K562 (cell line): ENCODE data around the gene ERCC1. TPM values are rescaled to one million over a fixed set of nuclear protein-coding genes. Genes with fewer than 3 reads are reported as not detected.

Experiments
- CHD2 ChIP-seq: IDR thresholded peaks from 2 replicates; pipeline ENCODE4 v1.6.1; 2011; ENCODE audit warnings: low read depth, low read length
- E2F6 ChIP-seq, 2 experiments: IDR thresholded peaks; 2 replicates each; pipeline ENCODE4 v1.6.1; 2011; ENCODE audit warnings: borderline replicate concordance in 1 of 2, control low read depth in 1 of 2, low read depth in 1 of 2, low read length in 1 of 2, mild to moderate bottlenecking in 1 of 2, mixed read lengths in 1 of 2, moderate library complexity in 1 of 2; ENCODE audit not compliant: insufficient read depth in 1 of 2, insufficient read length in 1 of 2, poor library complexity in 1 of 2, severe bottlenecking in 1 of 2; ENCODE audit errors: extremely low read depth in 1 of 2
- GATAD2B ChIP-seq: fragments of 450-650 bp; IDR thresholded peaks from 2 replicates; pipeline ENCODE4 v1.6.1; 2017; ENCODE audit warnings: mild to moderate bottlenecking, borderline replicate concordance
- MNT ChIP-seq, 2 experiments: fragments of 450-650 bp; conservative IDR thresholded peaks; 2 replicates each; pipeline ENCODE4 v1.6.1; 2017; ENCODE audit warnings: mild to moderate bottlenecking in 2 of 2, moderate library complexity in 2 of 2
- SIN3A ChIP-seq, 2 experiments: fragments of 150-350 bp in 1 of 2; IDR thresholded peaks; 2 replicates each; pipeline ENCODE4 v1.6.1; 2011 to 2016; ENCODE audit warnings: borderline replicate concordance in 2 of 2, low read depth in 2 of 2, low read length in 2 of 2, mild to moderate bottlenecking in 2 of 2, moderate library complexity in 2 of 2; ENCODE audit not compliant: control insufficient read depth in 1 of 2
- SMAD4 ChIP-seq: fragments of 250-450 bp; sonication (Bioruptor Pico); conservative IDR thresholded peaks from 2 replicates; pipeline ENCODE4 v1.8.0; 2021; ENCODE audit warnings: inconsistent platforms, mild to moderate bottlenecking, moderate library complexity
- SNRNP70 ChIP-seq: fragments of 200-400 bp; formaldehyde crosslinking; optimal IDR thresholded peaks from 2 replicates; pipeline ENCODE3; 2017; ENCODE audit warnings: low read depth, low read length
- TOE1 ChIP-seq, 2 experiments: fragments of 450-650 bp in 1 of 2; sonication (generic) in 1 of 2; formaldehyde crosslinking in 1 of 2; IDR thresholded peaks; 2 replicates each; pipeline versions ENCODE4 v1.7.1 to v1.8.0; 2016 to 2022; ENCODE audit warnings: borderline replicate concordance in 2 of 2, mild to moderate bottlenecking in 2 of 2, antibody characterized with exemption in 1 of 2, inconsistent platforms in 1 of 2, low read depth in 1 of 2, missing genetic modification reagents in 1 of 2, moderate library complexity in 1 of 2
- ZC3H8 ChIP-seq: fragments of 450-650 bp; IDR thresholded peaks from 2 replicates; pipeline ENCODE4 v1.6.1; 2017
- ZNF518B ChIP-seq: fragments of 250-450 bp; sonication (Bioruptor Pico); IDR thresholded peaks from 2 replicates; pipeline ENCODE4 v1.5.0; 2021; ENCODE audit warnings: mild to moderate bottlenecking, moderate library complexity
- polyA plus RNA-seq, 8 experiments: library from polyadenylated mRNA; depleted of rRNA in 4 of 8; stranded (reverse) in 5 of 8; unstranded in 3 of 8; fragments of >200 nt; fragmentation: Nextera tagmentation in 2 of 8; fragmentation: Illumina TruSeq in 1 of 8; extraction: Ambion mirVana in 2 of 8; extraction: Trizol in 1 of 8; gene quantifications; 2 replicates each; pipeline versions ENCODE4 v1.2.1 to v1.2.3, GENCODE V29; 2011 to 2014; ENCODE audit warnings: inconsistent platforms in 1 of 8, missing spikeins in 1 of 8
- total RNA-seq, 7 experiments: library from RNA; depleted of rRNA in 6 of 7; stranded (reverse); fragments of >200 nt in 6 of 7; fragmentation: Illumina TruSeq in 2 of 7; extraction: Trizol in 2 of 7; gene quantifications; 2 replicates each; pipeline versions ENCODE4 v1.2.1 to v1.2.3, GENCODE V29; 2011 to 2021; ENCODE audit warnings: low replicate concordance in 1 of 7
- TF ChIP-seq, protein P1 (sequence below): fragments of 450-650 bp; formaldehyde crosslinking; IDR thresholded peaks from 2 replicates; pipeline ENCODE4 v1.4.0; 2020; ENCODE audit warnings: mild to moderate bottlenecking
- TF ChIP-seq, protein P2 (sequence below): fragments of 450-650 bp; IDR thresholded peaks from 2 replicates; pipeline ENCODE4 v1.6.1; 2016; ENCODE audit warnings: mild to moderate bottlenecking
- TF ChIP-seq, protein P3 (sequence below): fragments of 250-450 bp; sonication (Bioruptor Pico); IDR thresholded peaks from 2 replicates; pipeline ENCODE4 v1.4.0; 2020

The ERCC1 gene
- total and polyA plus RNA-seq, 9 of the 15 experiments (the other 6 are each of a cell fraction or from before 2014, with no cell fraction given), result 9.3 to 92.6 (median 60.0) TPM

- TF ChIP-seq MNT (conservative IDR thresholded peaks at IDR 0.05) (peak; percentile 95 to 97), ZC3H8 (no peak), E2F6 (IDR thresholded peaks at IDR 0.05; ENCODE audit: borderline replicate concordance in 1 of 2, extremely low read depth in 1 of 2, insufficient read depth in 1 of 2, insufficient read length in 1 of 2, low read depth in 1 of 2, low read length in 1 of 2, poor library complexity in 1 of 2, severe bottlenecking in 1 of 2) (peak in 1 of 2 experiments; percentile 43), TOE1 (IDR thresholded peaks at IDR 0.05; ENCODE audit: borderline replicate concordance) (no peak), TOE1 (CRISPR knock-in tag; IDR thresholded peaks at IDR 0.05; ENCODE audit: borderline replicate concordance, low read depth) (0 out of 2 replicates have a peak, but pooled peaks have one; percentile 35), SIN3A (IDR thresholded peaks at IDR 0.05; ENCODE audit: borderline replicate concordance in 2 of 2, control insufficient read depth in 1 of 2, low read depth in 2 of 2, low read length in 2 of 2) (peak; percentile 70 to 71; a peak in 2 of 4 replicates), SMAD4 (CRISPR knock-in tag) (0 out of 2 replicates have a peak, but pooled peaks have one; percentile 18), ZNF518B (CRISPR knock-in tag) (no peak), GATAD2B (no peak), SNRNP70 (no peak), CHD2 (peak; percentile 40; the same call in 1 of the 2 replicates)
- TF ChIP-seq, protein P1, sequence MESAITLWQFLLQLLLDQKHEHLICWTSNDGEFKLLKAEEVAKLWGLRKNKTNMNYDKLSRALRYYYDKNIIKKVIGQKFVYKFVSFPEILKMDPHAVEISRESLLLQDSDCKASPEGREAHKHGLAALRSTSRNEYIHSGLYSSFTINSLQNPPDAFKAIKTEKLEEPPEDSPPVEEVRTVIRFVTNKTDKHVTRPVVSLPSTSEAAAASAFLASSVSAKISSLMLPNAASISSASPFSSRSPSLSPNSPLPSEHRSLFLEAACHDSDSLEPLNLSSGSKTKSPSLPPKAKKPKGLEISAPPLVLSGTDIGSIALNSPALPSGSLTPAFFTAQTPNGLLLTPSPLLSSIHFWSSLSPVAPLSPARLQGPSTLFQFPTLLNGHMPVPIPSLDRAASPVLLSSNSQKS (CRISPR knock-in tag), result no peak
- TF ChIP-seq, protein P2, sequence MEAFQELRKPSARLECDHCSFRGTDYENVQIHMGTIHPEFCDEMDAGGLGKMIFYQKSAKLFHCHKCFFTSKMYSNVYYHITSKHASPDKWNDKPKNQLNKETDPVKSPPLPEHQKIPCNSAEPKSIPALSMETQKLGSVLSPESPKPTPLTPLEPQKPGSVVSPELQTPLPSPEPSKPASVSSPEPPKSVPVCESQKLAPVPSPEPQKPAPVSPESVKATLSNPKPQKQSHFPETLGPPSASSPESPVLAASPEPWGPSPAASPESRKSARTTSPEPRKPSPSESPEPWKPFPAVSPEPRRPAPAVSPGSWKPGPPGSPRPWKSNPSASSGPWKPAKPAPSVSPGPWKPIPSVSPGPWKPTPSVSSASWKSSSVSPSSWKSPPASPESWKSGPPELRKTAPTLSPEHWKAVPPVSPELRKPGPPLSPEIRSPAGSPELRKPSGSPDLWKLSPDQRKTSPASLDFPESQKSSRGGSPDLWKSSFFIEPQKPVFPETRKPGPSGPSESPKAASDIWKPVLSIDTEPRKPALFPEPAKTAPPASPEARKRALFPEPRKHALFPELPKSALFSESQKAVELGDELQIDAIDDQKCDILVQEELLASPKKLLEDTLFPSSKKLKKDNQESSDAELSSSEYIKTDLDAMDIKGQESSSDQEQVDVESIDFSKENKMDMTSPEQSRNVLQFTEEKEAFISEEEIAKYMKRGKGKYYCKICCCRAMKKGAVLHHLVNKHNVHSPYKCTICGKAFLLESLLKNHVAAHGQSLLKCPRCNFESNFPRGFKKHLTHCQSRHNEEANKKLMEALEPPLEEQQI, result no peak
- TF ChIP-seq, protein P3, sequence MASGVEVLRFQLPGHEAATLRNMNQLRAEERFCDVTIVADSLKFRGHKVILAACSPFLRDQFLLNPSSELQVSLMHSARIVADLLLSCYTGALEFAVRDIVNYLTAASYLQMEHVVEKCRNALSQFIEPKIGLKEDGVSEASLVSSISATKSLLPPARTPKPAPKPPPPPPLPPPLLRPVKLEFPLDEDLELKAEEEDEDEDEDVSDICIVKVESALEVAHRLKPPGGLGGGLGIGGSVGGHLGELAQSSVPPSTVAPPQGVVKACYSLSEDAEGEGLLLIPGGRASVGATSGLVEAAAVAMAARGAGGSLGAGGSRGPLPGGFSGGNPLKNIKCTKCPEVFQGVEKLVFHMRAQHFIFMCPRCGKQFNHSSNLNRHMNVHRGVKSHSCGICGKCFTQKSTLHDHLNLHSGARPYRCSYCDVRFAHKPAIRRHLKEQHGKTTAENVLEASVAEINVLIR, result peak; percentile 78
Measured at GRCh38 chr19:45469132-45469944, 45.6 kb upstream of the ERCC1 start (continued).
